ENCODE data around the gene MRPL37.

GRCh38 chr1:54256522-54257345, 56.8 kb downstream of the MRPL37 start:
- TF ChIP-seq CTCF (IDR thresholded peaks at IDR 0.05; ENCODE audit: insufficient read depth, low read length, poor library complexity, severe bottlenecking) (no peak), EZH2phosphoT487 (conservative IDR thresholded peaks at IDR 0.05; ENCODE audit: low read length) (no peak)
